Esophagus muscularis mucosa (tissue), 4 donors: ENCODE data around the gene GMFB. TPM values are rescaled to one million over a fixed set of nuclear protein-coding genes. Genes with fewer than 3 reads are reported as not detected.
A peak's percentile ranks its signal among the peaks of the same experiment; 100 is the strongest.

Experiments
- DNase-seq: peaks from one replicate; pipeline ENCODE4 v3.0.0-alpha.2; 2017; ENCODE audit errors: extremely low spot score
- H3K27ac ChIP-seq, 4 donors: fragments of 200-600 bp; sonication (generic); replicated peaks in 1 of 4; 1 replicate in 3 of 4; 2 replicates in 1 of 4; pipeline ENCODE4 v1.5.1; 2016 to 2019; ENCODE audit warnings: mild to moderate bottlenecking in 1 of 4
- H3K27me3 ChIP-seq, 4 donors: fragments of 200-600 bp; sonication (generic); one replicate each; pipeline versions ENCODE4 v1.5.1 to v1.6.0; 2016 to 2019
- H3K36me3 ChIP-seq, 4 donors: fragments of 200-600 bp; sonication (generic); one replicate each; pipeline ENCODE4 v1.5.1; 2016 to 2019
- H3K4me1 ChIP-seq, 4 donors: fragments of 200-600 bp; sonication (generic); one replicate each; pipeline ENCODE4 v1.5.1; 2016 to 2019
- H3K4me3 ChIP-seq, 4 donors: fragments of 200-600 bp; sonication (generic); 1 replicate in 2 of 4; 2 replicates in 2 of 4; pipeline ENCODE4 v1.5.1; 2016 to 2019; ENCODE audit warnings: mild to moderate bottlenecking in 4 of 4, moderate library complexity in 1 of 4
- H3K9me3 ChIP-seq, 4 donors: fragments of 200-600 bp; sonication (generic); 1 replicate in 3 of 4; 2 replicates in 1 of 4; pipeline ENCODE4 v1.5.1; 2016 to 2019
- EP300 ChIP-seq: sonication (generic); formaldehyde crosslinking; IDR thresholded peaks from one replicate; pipeline ENCODE4 v1.6.1; 2017; ENCODE audit warnings: antibody characterized with exemption
- POLR2A ChIP-seq: fragments of 450-650 bp; IDR thresholded peaks from one replicate; pipeline ENCODE4 v1.6.1; 2017; ENCODE audit warnings: antibody characterized with exemption, moderate library complexity, mild to moderate bottlenecking, low read depth
- POLR2AphosphoS5 ChIP-seq, 2 donors: sonication (generic); formaldehyde crosslinking; IDR thresholded peaks; one replicate each; pipeline ENCODE4 v1.6.1; 2017; ENCODE audit warnings: antibody characterized with exemption in 2 of 2
- WGBS: methylation state at CpG from one replicate; pipeline ENCODE4 v1.1.5; 2018; 5-methylcytosine and 5-hydroxymethylcytosine counted together
- intact Hi-C: fragments of 100-400 bp; cut with DNase I; formaldehyde crosslinking; loops from one replicate; pipeline ENCODE4 v1.15.1; 2023
- total RNA-seq, 4 donors: library from RNA; depleted of rRNA; stranded (reverse); fragments of >200 nt; gene quantifications; one replicate each; pipeline versions ENCODE4 v1.1.0 to v1.2.1, GENCODE V29; 2016
- TF ChIP-seq, protein P1 (sequence below), 3 experiments: fragments of 200-600 bp in 2 of 3; fragments of 450-650 bp in 1 of 3; sonication (generic) in 2 of 3; IDR thresholded peaks; one replicate each; pipeline ENCODE4 v1.5.1; 2017 to 2019; ENCODE audit warnings: antibody characterized with exemption in 3 of 3, mild to moderate bottlenecking in 2 of 3, moderate library complexity in 1 of 3

GMFB gene
- 10 to 100 TPM; 21.4 to 49.4 (median 43.7) TPM for total RNA-seq

DNA sequence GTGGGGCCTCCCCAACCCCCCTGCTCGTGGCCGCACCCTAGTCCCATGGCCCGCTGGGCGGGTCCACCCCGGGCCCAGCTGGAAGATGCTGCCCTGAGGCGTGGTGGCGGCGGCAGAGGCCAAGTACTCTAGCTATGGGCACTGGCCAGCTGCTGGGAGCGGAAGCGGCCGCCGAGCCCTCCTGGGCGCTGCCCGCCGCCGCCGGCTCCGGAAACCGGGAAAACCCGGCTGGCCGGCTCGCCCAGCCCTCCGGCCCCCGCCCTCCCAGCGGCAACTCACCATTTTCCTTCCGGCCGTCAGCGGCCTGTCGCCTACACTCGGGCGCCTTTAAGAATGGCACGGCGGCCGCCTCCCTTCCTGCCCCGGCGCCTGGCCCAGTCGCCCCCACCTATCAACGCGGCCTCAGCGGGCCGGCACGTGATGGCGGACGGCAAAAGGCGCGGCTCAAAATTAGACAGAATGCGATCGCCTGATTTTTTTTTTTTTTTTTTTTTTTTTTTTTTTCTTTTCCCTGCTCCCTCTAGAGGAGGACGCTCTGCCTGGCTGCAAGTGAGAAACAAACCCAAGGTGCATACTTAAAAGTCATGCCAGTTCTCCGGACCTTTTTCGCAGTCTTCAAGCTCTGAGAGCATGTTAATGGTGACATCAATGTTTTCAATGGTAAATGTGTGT is at the start of gene GMFB:
GMFB (minus strand) TSS at position 335 of the 672 bp plus-strand sequence; CDS start at position 282, 53 bp downstream.
- intact Hi-C loops: loop anchor here (2.0 kb wide), 2 partner anchors 20 to 48 kb away; partner anchors contain the start of genes CGRRF1 and CNIH1
- peak; percentile 97 for DNase-seq
- Histone ChIP-seq H3K27me3 (no peaks in the 10 kb centered on the region), H3K36me3 (no peaks in the 10 kb centered on the region), H3K9me3 (no peaks in the 10 kb centered on the region), H3K4me3 (peak within 1 kb of the TSS; percentile 73 to 98 (median 80)), H3K4me1 (peaks cover 28 to 49% (median 38%) of the 10 kb centered on the region in 4 donors), H3K27ac (peak within 1 kb of the TSS; percentile 91 to 96 (median 95))
- WGBS: under 1% methylated on average over 24 of the region's 51 CpGs
- TF ChIP-seq POLR2A: peak; percentile 59
- TF ChIP-seq POLR2AphosphoS5 (IDR thresholded peaks at IDR 0.05): peak; percentile 89 to 93
- no peak for TF ChIP-seq EP300
- TF ChIP-seq, protein P1, sequence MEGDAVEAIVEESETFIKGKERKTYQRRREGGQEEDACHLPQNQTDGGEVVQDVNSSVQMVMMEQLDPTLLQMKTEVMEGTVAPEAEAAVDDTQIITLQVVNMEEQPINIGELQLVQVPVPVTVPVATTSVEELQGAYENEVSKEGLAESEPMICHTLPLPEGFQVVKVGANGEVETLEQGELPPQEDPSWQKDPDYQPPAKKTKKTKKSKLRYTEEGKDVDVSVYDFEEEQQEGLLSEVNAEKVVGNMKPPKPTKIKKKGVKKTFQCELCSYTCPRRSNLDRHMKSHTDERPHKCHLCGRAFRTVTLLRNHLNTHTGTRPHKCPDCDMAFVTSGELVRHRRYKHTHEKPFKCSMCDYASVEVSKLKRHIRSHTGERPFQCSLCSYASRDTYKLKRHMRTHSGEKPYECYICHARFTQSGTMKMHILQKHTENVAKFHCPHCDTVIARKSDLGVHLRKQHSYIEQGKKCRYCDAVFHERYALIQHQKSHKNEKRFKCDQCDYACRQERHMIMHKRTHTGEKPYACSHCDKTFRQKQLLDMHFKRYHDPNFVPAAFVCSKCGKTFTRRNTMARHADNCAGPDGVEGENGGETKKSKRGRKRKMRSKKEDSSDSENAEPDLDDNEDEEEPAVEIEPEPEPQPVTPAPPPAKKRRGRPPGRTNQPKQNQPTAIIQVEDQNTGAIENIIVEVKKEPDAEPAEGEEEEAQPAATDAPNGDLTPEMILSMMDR (IDR thresholded peaks at IDR 0.05): peak in 2 of 3 experiments; percentile 48 to 49

DNA sequence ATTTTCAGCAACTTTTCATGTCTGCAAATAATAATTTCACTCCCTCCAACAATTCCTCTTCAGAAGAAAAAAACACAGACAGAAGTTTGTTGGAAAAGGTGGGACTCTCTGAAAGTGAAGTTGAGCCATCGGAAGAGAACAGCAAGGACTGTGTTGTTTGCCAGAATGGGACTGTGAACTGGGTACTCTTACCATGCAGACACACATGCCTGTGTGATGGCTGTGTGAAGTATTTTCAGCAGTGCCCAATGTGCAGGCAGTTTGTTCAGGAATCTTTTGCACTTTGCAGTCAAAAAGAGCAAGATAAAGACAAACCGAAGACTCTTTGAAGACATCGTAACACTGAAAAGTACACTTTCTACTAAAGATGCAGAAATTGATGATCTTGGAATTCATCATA is 49.3 kb upstream of the GMFB start:
- H3K9me3 ChIP-seq: no peaks in the 10 kb centered on the region
- intact Hi-C loops: no loop called here
- no peak for TF ChIP-seq EP300
- TF ChIP-seq, protein P1 (IDR thresholded peaks at IDR 0.05): no peak
- no peak for TF ChIP-seq POLR2A
- no peak for TF ChIP-seq POLR2AphosphoS5 (IDR thresholded peaks at IDR 0.05)
- no peak for DNase-seq
- no peak overlapping the region for H3K4me3 ChIP-seq
- no peaks in the 10 kb centered on the region for H3K4me1 ChIP-seq
- no peak overlapping the region for H3K27ac ChIP-seq
- peaks cover 12 to 39% (median 21%) of the 10 kb centered on the region in 4 donors for H3K36me3 ChIP-seq
- H3K27me3 ChIP-seq: no peaks in the 10 kb centered on the region
- WGBS: 93% methylated on average over 3 of the region's 3 CpGs

DNA sequence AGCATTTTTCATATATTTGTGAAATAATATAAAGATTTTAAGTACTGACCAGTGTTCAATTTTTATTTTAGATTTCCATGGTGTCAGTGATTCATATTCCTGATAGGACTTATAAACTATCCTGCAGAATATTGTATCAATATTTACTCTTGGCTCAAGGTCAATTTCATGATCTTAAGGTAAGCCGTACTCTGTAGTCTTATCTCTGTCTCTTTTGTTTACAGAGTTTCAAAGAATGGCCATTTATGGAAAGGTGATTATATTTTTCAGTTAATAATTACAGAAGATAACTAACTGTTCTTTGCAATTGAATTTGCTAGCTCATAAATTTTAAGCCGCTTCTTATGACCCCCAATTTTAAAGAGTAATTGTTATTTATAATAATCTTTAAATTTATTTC is 48.9 kb upstream of the GMFB start:
- Histone ChIP-seq H3K36me3 (peaks cover 12 to 41% (median 21%) of the 10 kb centered on the region in 4 donors), H3K9me3 (no peaks in the 10 kb centered on the region), H3K4me3 (no peak overlapping the region), H3K27me3 (no peaks in the 10 kb centered on the region), H3K27ac (no peak overlapping the region), H3K4me1 (no peaks in the 10 kb centered on the region)
- intact Hi-C loops: no loop called here
- 74% methylated on average over 2 of the region's 2 CpGs for WGBS
- DNase-seq: no peak
- no peak for TF ChIP-seq POLR2A

DNA sequence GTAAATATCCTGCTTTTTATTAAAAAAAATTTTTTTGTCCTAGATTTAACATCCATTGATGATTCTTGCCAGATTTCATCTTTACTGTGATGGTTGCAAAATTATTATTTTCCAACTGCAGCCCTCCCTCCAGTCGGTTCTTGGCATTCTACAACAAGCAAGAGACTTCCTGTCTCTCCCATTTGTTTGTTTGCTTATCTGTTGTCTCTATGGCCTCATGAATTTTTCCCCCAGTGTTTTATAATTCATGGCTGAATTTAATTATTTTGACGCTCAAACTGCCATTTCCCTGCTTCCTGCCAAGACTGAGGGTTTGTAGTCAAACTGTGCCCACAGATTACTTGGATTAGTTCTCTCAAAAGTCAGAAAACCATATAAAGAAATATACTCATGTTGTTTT is 46.9 kb upstream of the GMFB start:
- no peaks in the 10 kb centered on the region for H3K27me3 ChIP-seq
- H3K27ac ChIP-seq: no peak overlapping the region
- TF ChIP-seq, protein P1 (IDR thresholded peaks at IDR 0.05): no peak
- TF ChIP-seq POLR2AphosphoS5 (IDR thresholded peaks at IDR 0.05): no peak
- TF ChIP-seq EP300: no peak
- TF ChIP-seq POLR2A: no peak
- no peak for DNase-seq
- 78% methylated on average over 2 of the region's 2 CpGs for WGBS
- H3K4me1 ChIP-seq: no peaks in the 10 kb centered on the region
- intact Hi-C loops: no loop called here
- peaks cover 12 to 52% (median 22%) of the 10 kb centered on the region in 4 donors for H3K36me3 ChIP-seq
- no peak overlapping the region for H3K4me3 ChIP-seq
- no peaks in the 10 kb centered on the region for H3K9me3 ChIP-seq

DNA sequence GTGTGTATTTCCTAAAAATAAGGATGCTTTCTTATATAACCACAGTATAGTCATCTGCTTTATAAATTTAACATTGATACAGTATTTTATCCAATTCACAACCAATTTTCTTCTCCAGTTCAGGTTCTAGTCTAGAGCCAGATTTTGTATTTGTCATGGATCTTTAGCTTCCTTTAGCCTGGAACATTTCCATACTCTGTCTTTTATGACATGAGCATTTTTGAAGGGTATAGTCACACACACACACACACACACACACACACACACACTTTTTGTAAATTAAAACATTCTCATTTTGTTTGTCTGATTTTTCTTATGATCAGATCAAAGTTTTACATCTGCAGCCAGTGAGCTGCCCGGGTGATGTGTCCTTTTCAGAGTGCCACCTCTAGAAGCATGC is 46.3 kb upstream of the GMFB start:
- no peaks in the 10 kb centered on the region for H3K4me1 ChIP-seq
- DNase-seq: no peak
- H3K4me3 ChIP-seq: no peak overlapping the region
- H3K27ac ChIP-seq: no peak overlapping the region
- WGBS: 91% methylated on average over 1 of the region's 1 CpG
- TF ChIP-seq POLR2AphosphoS5 (IDR thresholded peaks at IDR 0.05) (no peak), EP300 (no peak), POLR2A (no peak)
- TF ChIP-seq, protein P1 (IDR thresholded peaks at IDR 0.05): no peak
- peaks cover 12 to 52% (median 24%) of the 10 kb centered on the region in 4 donors for H3K36me3 ChIP-seq
- intact Hi-C loops: no loop called here
- H3K9me3 ChIP-seq: no peaks in the 10 kb centered on the region
- no peaks in the 10 kb centered on the region for H3K27me3 ChIP-seq
